H9 (cell line): Measurements from ENCODE around the gene ARHGEF2. TPM values are rescaled to one million over a fixed set of nuclear protein-coding genes. Genes with fewer than 3 reads are reported as not detected.

Experiments
- DNase-seq: peaks from one replicate; pipeline ENCODE4 v3.0.0-alpha.2; 2017
- H2AFZ ChIP-seq: one replicate; pipeline ENCODE4 v1.6.1; 2013; ENCODE audit warnings: mild to moderate bottlenecking, low read length, control low read depth, moderate library complexity
- H2AK5ac ChIP-seq: 2 replicates; pipeline ENCODE4 v1.6.1; 2013; ENCODE audit warnings: low read length, control low read depth, mixed read lengths; ENCODE audit not compliant: insufficient read length
- H2BK120ac ChIP-seq: one replicate; pipeline ENCODE4 v1.6.1; 2013; ENCODE audit warnings: low read depth, mild to moderate bottlenecking, low read length, control low read depth, inconsistent platforms; ENCODE audit not compliant: poor library complexity, severe bottlenecking
- H2BK12ac ChIP-seq: 2 replicates; pipeline ENCODE4 v1.6.1; 2013; ENCODE audit warnings: low read length, control low read depth, mixed read lengths, low read depth; ENCODE audit not compliant: insufficient read length
- H2BK15ac ChIP-seq: 2 replicates; pipeline ENCODE4 v1.6.1; 2013; ENCODE audit warnings: low read depth, low read length, control low read depth
- H2BK20ac ChIP-seq: one replicate; pipeline ENCODE4 v1.6.1; 2013; ENCODE audit warnings: low read depth, mild to moderate bottlenecking, low read length, control low read depth, inconsistent platforms; ENCODE audit not compliant: poor library complexity, severe bottlenecking
- H2BK5ac ChIP-seq: 2 replicates; pipeline ENCODE4 v1.6.1; 2013; ENCODE audit warnings: low read length, control low read depth, mixed read lengths; ENCODE audit not compliant: insufficient read length
- H3K14ac ChIP-seq: 2 replicates; pipeline ENCODE4 v1.6.1; 2013; ENCODE audit warnings: low read length, control low read depth; ENCODE audit not compliant: insufficient read depth
- H3K18ac ChIP-seq: 2 replicates; pipeline ENCODE4 v1.6.1; 2013; ENCODE audit warnings: low read depth, mild to moderate bottlenecking, mixed read lengths, low read length, control low read depth; ENCODE audit not compliant: insufficient read length
- H3K23ac ChIP-seq: 2 replicates; pipeline ENCODE4 v1.6.1; 2013; ENCODE audit warnings: low read length, control low read depth, mixed read lengths, low read depth; ENCODE audit not compliant: insufficient read length
- H3K23me2 ChIP-seq: 2 replicates; pipeline ENCODE4 v1.6.1; 2013; ENCODE audit warnings: low read depth, mild to moderate bottlenecking, mixed read lengths, low read length, control low read depth; ENCODE audit not compliant: insufficient read length, poor library complexity, severe bottlenecking
- H3K27ac ChIP-seq: 2 replicates; pipeline ENCODE4 v1.5.1; 2013; ENCODE audit warnings: low read length, control low read depth, mixed read lengths, low read depth; ENCODE audit not compliant: insufficient read length
- H3K27me3 ChIP-seq: 2 replicates; pipeline ENCODE4 v1.6.1; 2013; ENCODE audit warnings: low read length, control low read depth, inconsistent platforms; ENCODE audit not compliant: insufficient read depth
- H3K4ac ChIP-seq: 2 replicates; pipeline ENCODE4 v1.6.1; 2013; ENCODE audit warnings: low read depth, mild to moderate bottlenecking, control low read depth, inconsistent platforms, low read length, moderate library complexity
- H3K4me1 ChIP-seq: 2 replicates; pipeline ENCODE4 v1.6.1; 2013; ENCODE audit warnings: low read length, control low read depth, inconsistent platforms; ENCODE audit not compliant: insufficient read depth
- H3K4me2 ChIP-seq: 2 replicates; pipeline ENCODE4 v1.6.1; 2013; ENCODE audit warnings: low read length, control low read depth, mixed read lengths; ENCODE audit not compliant: insufficient read length, insufficient read depth
- H3K56ac ChIP-seq: 2 replicates; pipeline ENCODE4 v1.6.1; 2013; ENCODE audit warnings: low read depth, mild to moderate bottlenecking, mixed read lengths, low read length, control low read depth; ENCODE audit not compliant: insufficient read length
- H3K79me1 ChIP-seq: 2 replicates; pipeline ENCODE4 v1.6.1; 2013; ENCODE audit warnings: low read depth, mild to moderate bottlenecking, moderate library complexity, low read length, control low read depth, inconsistent platforms; ENCODE audit not compliant: insufficient read depth, poor library complexity, severe bottlenecking
- H3K79me2 ChIP-seq: 2 replicates; pipeline ENCODE4 v1.6.1; 2013; ENCODE audit warnings: low read length, control low read depth, inconsistent platforms; ENCODE audit not compliant: insufficient read depth
- H3K9ac ChIP-seq: 2 replicates; pipeline ENCODE4 v1.6.1; 2013; ENCODE audit warnings: low read length, control low read depth, mixed read lengths; ENCODE audit not compliant: insufficient read length; ENCODE audit errors: extremely low read depth
- H3K9me3 ChIP-seq: one replicate; pipeline ENCODE4 v1.6.1; 2013; ENCODE audit warnings: low read depth, low read length, inconsistent platforms; ENCODE audit not compliant: control insufficient read depth
- H3T11ph ChIP-seq: one replicate; pipeline ENCODE4 v1.6.1; 2013; ENCODE audit warnings: mild to moderate bottlenecking, low read length, control low read depth, inconsistent platforms
- H4K20me1 ChIP-seq: one replicate; pipeline ENCODE4 v1.6.1; 2013; ENCODE audit not compliant: control insufficient read depth, insufficient read length, insufficient read depth
- H4K5ac ChIP-seq: 2 replicates; pipeline ENCODE4 v1.6.1; 2013; ENCODE audit warnings: low read depth, mild to moderate bottlenecking, mixed read lengths, low read length, control low read depth; ENCODE audit not compliant: insufficient read length
- H4K8ac ChIP-seq: replicated peaks from 2 replicates; pipeline ENCODE4 v1.6.1; 2013; ENCODE audit warnings: low read length, control low read depth, mixed read lengths, low read depth; ENCODE audit not compliant: insufficient read length
- H4K91ac ChIP-seq: 2 replicates; pipeline ENCODE4 v1.6.1; 2013; ENCODE audit warnings: low read depth, mild to moderate bottlenecking, moderate library complexity, mixed read lengths, low read length, control low read depth; ENCODE audit not compliant: insufficient read length
- H3K27ac Mint-ChIP-seq, 3 experiments: 2 replicates in 2 of 3; 3 replicates in 1 of 3; pipeline ENCODE4 v1.8.0; 2020 to 2021; ENCODE audit warnings: mixed read lengths in 3 of 3, mild to moderate bottlenecking in 1 of 3, moderate library complexity in 1 of 3
- H3K27me3 Mint-ChIP-seq: 2 replicates; pipeline ENCODE4 v1.8.0; 2021; ENCODE audit warnings: low read depth, mild to moderate bottlenecking, moderate library complexity, mixed read lengths
- H3K36me3 Mint-ChIP-seq, 3 experiments: 2 replicates in 2 of 3; 3 replicates in 1 of 3; pipeline ENCODE4 v1.8.0; 2020 to 2021; ENCODE audit warnings: low read depth in 3 of 3, mixed read lengths in 3 of 3; ENCODE audit not compliant: insufficient read depth in 1 of 3
- H3K4me1 Mint-ChIP-seq, 2 experiments: 2 replicates each; pipeline ENCODE4 v1.8.0; 2020; ENCODE audit warnings: mixed read lengths in 2 of 2
- H3K4me3 Mint-ChIP-seq, 2 experiments: 2 replicates in 1 of 2; 3 replicates in 1 of 2; pipeline ENCODE4 v1.8.0; 2020 to 2021; ENCODE audit warnings: mild to moderate bottlenecking in 2 of 2, mixed read lengths in 2 of 2, moderate library complexity in 1 of 2
- H3K9me3 Mint-ChIP-seq, 2 experiments: 2 replicates in 1 of 2; 3 replicates in 1 of 2; pipeline ENCODE4 v1.8.0; 2020; ENCODE audit warnings: mild to moderate bottlenecking in 2 of 2, mixed read lengths in 2 of 2, moderate library complexity in 1 of 2
- WGBS: extraction: QIAGEN DNeasy Blood & Tissue Kit; methylation state at CpG from one replicate; pipeline ENCODE4 v1.1.7; 2013; ENCODE audit warnings: missing lambda C conversion rate, low lambda C conversion rate, mixed read lengths; ENCODE audit not compliant: insufficient read length; ENCODE audit errors: extremely low coverage; 5-methylcytosine and 5-hydroxymethylcytosine counted together
- total RNA-seq: library from RNA; stranded (reverse); gene quantifications from 2 replicates; pipeline ENCODE4 v1.2.1, GENCODE V29; 2021
- TF ChIP-seq, protein P1 (sequence below): fragments of 200-600 bp; sonication (generic); conservative IDR thresholded peaks from 3 replicates; pipeline ENCODE4 v1.8.0; 2021; ENCODE audit warnings: antibody characterized with exemption, mild to moderate bottlenecking

ARHGEF2 gene
- total RNA-seq, 1 experiment from 2014 or later, result 111 TPM

GRCh38 chr1:155983191-155984024, 5.1 kb upstream of the ARHGEF2 start:
- H3K23me2 ChIP-seq, result peaks cover 6% of the 10 kb centered on the region
- peak overlapping the region; percentile 19 for H3K4me2 ChIP-seq
- no peak overlapping the region for H2AK5ac ChIP-seq
- WGBS, result no CpG with 5 or more reads among the region's 4 CpGs
- peak overlapping the region; percentile 30 to 38; a peak in 3 of 5 replicates for H3K4me3 Mint-ChIP-seq
- no peaks in the 10 kb centered on the region for H3K9me3 Mint-ChIP-seq
- H3K14ac ChIP-seq, result peak overlapping the region; percentile 46
- H3K56ac ChIP-seq, result no peak overlapping the region
- H2AFZ ChIP-seq, result no peak overlapping the region
- H3K4me1 ChIP-seq, result peaks cover 3% of the 10 kb centered on the region; the same call in 1 of the 2 replicates
- H3K18ac ChIP-seq, result no peak overlapping the region
- TF ChIP-seq, protein P1, sequence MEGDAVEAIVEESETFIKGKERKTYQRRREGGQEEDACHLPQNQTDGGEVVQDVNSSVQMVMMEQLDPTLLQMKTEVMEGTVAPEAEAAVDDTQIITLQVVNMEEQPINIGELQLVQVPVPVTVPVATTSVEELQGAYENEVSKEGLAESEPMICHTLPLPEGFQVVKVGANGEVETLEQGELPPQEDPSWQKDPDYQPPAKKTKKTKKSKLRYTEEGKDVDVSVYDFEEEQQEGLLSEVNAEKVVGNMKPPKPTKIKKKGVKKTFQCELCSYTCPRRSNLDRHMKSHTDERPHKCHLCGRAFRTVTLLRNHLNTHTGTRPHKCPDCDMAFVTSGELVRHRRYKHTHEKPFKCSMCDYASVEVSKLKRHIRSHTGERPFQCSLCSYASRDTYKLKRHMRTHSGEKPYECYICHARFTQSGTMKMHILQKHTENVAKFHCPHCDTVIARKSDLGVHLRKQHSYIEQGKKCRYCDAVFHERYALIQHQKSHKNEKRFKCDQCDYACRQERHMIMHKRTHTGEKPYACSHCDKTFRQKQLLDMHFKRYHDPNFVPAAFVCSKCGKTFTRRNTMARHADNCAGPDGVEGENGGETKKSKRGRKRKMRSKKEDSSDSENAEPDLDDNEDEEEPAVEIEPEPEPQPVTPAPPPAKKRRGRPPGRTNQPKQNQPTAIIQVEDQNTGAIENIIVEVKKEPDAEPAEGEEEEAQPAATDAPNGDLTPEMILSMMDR, result 0 out of 3 replicates have a peak, but pooled peaks have one; percentile 24
- H3K27me3 Mint-ChIP-seq, result no peaks in the 10 kb centered on the region
- no peak overlapping the region for H2BK12ac ChIP-seq
- peaks cover 69 to 78% of the 10 kb centered on the region in 2 experiments for H3K4me1 Mint-ChIP-seq
- H3K36me3 Mint-ChIP-seq, result peaks cover 0 to 2% (median 0%) of the 10 kb centered on the region in 3 experiments; a peak in 1 of 7 replicates
- H3K9ac ChIP-seq, result no peak overlapping the region
- H3K79me2 ChIP-seq, result no peaks in the 10 kb centered on the region
- H3K79me1 ChIP-seq, result no peaks in the 10 kb centered on the region
- H4K91ac ChIP-seq, result no peak overlapping the region
- H3K4ac ChIP-seq, result no peak overlapping the region
- no peak overlapping the region for H3K27ac ChIP-seq
- no peak overlapping the region for H3T11ph ChIP-seq
- no peaks in the 10 kb centered on the region for H3K27me3 ChIP-seq
- no peak overlapping the region for H2BK120ac ChIP-seq
- H4K20me1 ChIP-seq, result no peaks in the 10 kb centered on the region
- no peaks in the 10 kb centered on the region for H3K9me3 ChIP-seq
- H2BK20ac ChIP-seq, result no peak overlapping the region
- no peak overlapping the region for H3K23ac ChIP-seq
- H3K27ac Mint-ChIP-seq, result peak overlapping the region; percentile 85 to 96 (median 92)
- no peak overlapping the region for H4K5ac ChIP-seq
- H2BK15ac ChIP-seq, result no peak overlapping the region
- no peak overlapping the region for H4K8ac ChIP-seq
- DNase-seq, result peak; percentile 73
- no peak overlapping the region for H2BK5ac ChIP-seq
